HG03196 (cell line): ENCODE data around the gene TCF12.
"Not testable (repeated sequence)": the region's sequence is repeated elsewhere in the genome, so short reads cannot be mapped to it uniquely, and the experiment has no call there.

Experiments used
- ATAC-seq: cut with Tn5 transposase; IDR thresholded peaks from one replicate; pipeline ENCODE4 v1.9.1; 2021; ENCODE audit not compliant: unreplicated experiment

The TCF12 gene

GRCh38 chr15:57158997-57159668, 240.7 kb downstream of the TCF12 start:
- ATAC-seq: no peak

GRCh38 chr15:57159767-57160166, 241.3 kb downstream of the TCF12 start:
- no peak for ATAC-seq

- no peak for ATAC-seq
Observed at GRCh38 chr15:57160823-57161560, 242.5 kb downstream of the TCF12 start.

- not testable (repeated sequence) for ATAC-seq
Observed at GRCh38 chr15:57164251-57164650, 245.8 kb downstream of the TCF12 start.

GRCh38 chr15:57165992-57166391, 247.5 kb downstream of the TCF12 start:
- no peak for ATAC-seq

GRCh38 chr15:57167821-57168395, 249.5 kb downstream of the TCF12 start:
- no peak for ATAC-seq

GRCh38 chr15:57169643-57170042, 251.2 kb downstream of the TCF12 start:
- no peak for ATAC-seq

- ATAC-seq: no peak
Observed at GRCh38 chr15:57171426-57171825, 253.0 kb downstream of the TCF12 start.

- ATAC-seq: no peak
Observed at GRCh38 chr15:57172925-57173324, 254.5 kb downstream of the TCF12 start.

GRCh38 chr15:57183041-57183440, 264.6 kb downstream of the TCF12 start:
- no peak for ATAC-seq

- no peak for ATAC-seq
Observed at GRCh38 chr15:57183614-57184344, 265.3 kb downstream of the TCF12 start.

- no peak for ATAC-seq
Observed at GRCh38 chr15:57184502-57184901, 266.1 kb downstream of the TCF12 start.

GRCh38 chr15:57185507-57186074, 267.1 kb downstream of the TCF12 start:
- ATAC-seq: no peak

- no peak for ATAC-seq
Observed at GRCh38 chr15:57189466-57189865, 271.0 kb downstream of the TCF12 start.

- ATAC-seq: no peak
Observed at GRCh38 chr15:57190208-57190607, 271.8 kb downstream of the TCF12 start.

- ATAC-seq: no peak
Observed at GRCh38 chr15:57193161-57193560, 274.7 kb downstream of the TCF12 start.

- no peak for ATAC-seq
Observed at GRCh38 chr15:57195326-57195725, 276.9 kb downstream of the TCF12 start.

- no peak for ATAC-seq
Observed at GRCh38 chr15:57196865-57197264, 278.4 kb downstream of the TCF12 start.

GRCh38 chr15:57198131-57198530, 279.7 kb downstream of the TCF12 start:
- no peak for ATAC-seq

GRCh38 chr15:57198654-57199291, 280.3 kb downstream of the TCF12 start:
- ATAC-seq: no peak

- ATAC-seq: no peak
Observed at GRCh38 chr15:57201578-57201977, 283.1 kb downstream of the TCF12 start.
